ENCODE results near the gene NR1D1. TPM values are rescaled to one million over a fixed set of nuclear protein-coding genes. Genes with fewer than 3 reads are reported as not detected.
A peak's percentile ranks its signal among the peaks of the same experiment; 100 is the strongest.

NR1D1 gene
- total RNA-seq, 4 donors from 2014 or later = 62.1 to 184 (median 96.0) TPM

- H3K4me3 ChIP-seq = peak overlapping the region; percentile 99
- H3K27ac ChIP-seq = peak overlapping the region; percentile 99
- H3K9me3 ChIP-seq = no peaks in the 10 kb centered on the region
- no peak for DNase-seq (ENCODE audit: low spot score in 2 of 2)
- H3K4me1 ChIP-seq = peaks cover 38% of the 10 kb centered on the region
- no peaks in the 10 kb centered on the region for H3K27me3 ChIP-seq
- no peak for TF ChIP-seq POLR2A (IDR thresholded peaks at IDR 0.05)
- peak in 1 of 2 donors; percentile 6 for TF ChIP-seq CTCF (IDR thresholded peaks at IDR 0.05)
- no peak for TF ChIP-seq EP300 (IDR thresholded peaks at IDR 0.05)
- no peak for TF ChIP-seq POLR2AphosphoS5 (IDR thresholded peaks at IDR 0.05)
- H3K36me3 ChIP-seq = peaks cover 28% of the 10 kb centered on the region
- 1% methylated on average over 31 of the region's 43 CpGs for WGBS
Measured at GRCh38 chr17:40122999-40123810, 22.8 kb upstream of the NR1D1 start.

GRCh38 chr17:40122136-40122998 is 22.0 kb upstream of the NR1D1 start:
- H3K4me1 ChIP-seq = peaks cover 38% of the 10 kb centered on the region
- peak; percentile 72 to 84 for DNase-seq (ENCODE audit: low spot score in 2 of 2)
- peak overlapping the region; percentile 99 for H3K4me3 ChIP-seq
- TF ChIP-seq EP300 (IDR thresholded peaks at IDR 0.05) (no peak), CTCF (IDR thresholded peaks at IDR 0.05) (peak in 1 of 2 donors; percentile 9)
- peak overlapping the region; percentile 99 for H3K27ac ChIP-seq
- no peaks in the 10 kb centered on the region for H3K9me3 ChIP-seq
- no peaks in the 10 kb centered on the region for H3K27me3 ChIP-seq
- peaks cover 20% of the 10 kb centered on the region for H3K36me3 ChIP-seq
- 0% methylated on average over 3 of the region's 97 CpGs for WGBS

DNA sequence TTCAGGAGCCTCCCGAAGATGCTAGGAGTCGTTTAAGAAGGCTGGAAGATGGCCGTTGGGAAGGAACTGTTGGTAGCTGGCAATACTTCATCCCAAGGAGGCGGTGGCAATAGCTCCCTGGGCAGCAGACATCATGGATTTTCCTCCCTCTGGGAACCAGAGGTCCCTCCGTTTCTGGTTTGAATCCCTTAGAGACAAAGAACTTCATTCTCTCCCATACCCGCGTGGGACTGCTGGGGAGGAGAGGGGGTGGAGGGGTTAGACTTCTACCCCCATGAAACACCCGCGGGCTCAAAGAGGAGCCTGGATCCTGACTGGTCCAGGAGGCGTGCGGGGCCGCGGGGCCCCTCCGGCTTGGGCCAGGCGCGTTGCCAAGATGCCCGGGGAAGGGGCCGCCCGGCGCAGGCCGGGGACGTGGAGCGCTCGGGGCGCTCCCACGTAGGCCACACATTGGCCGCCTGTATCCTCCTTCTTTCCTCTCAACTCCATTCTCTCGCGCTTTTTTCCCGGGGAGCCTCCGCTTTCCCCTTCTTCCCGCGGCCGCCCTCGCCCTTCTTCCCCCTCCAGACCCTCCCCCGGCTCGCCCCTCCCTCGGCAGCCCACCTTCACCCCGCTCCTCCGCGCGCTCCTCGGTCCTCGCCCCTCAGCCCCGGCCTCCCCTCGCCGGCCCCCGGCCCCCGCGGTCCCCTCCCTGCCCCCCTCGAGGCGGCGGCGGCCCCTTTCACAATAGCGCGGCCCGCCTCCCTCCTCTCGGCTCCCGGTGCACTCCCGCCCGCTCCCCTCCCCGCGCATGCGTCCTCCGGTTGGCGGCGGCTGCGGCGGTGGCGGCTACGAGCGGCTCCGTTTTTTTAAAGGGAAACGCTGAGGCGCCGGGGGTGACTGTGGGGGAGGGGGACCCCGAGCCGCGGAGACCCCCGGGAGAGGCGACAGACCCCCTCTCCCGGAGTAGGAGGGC is 21.1 kb upstream of the NR1D1 start, which contains the start of gene MSL1:
MSL1 (plus strand) TSS at position 791 of the 955 bp plus-strand sequence. CDS start 642 bp downstream, outside the sequence.
- TF ChIP-seq CTCF (IDR thresholded peaks at IDR 0.05) (no peak), POLR2A (IDR thresholded peaks at IDR 0.05) (peak in 1 of 2 donors; percentile 42), POLR2AphosphoS5 (IDR thresholded peaks at IDR 0.05) (peak in 1 of 3 donors; percentile 27), EP300 (IDR thresholded peaks at IDR 0.05) (no peak)
- H3K36me3 ChIP-seq = peaks cover 11% of the 10 kb centered on the region
- H3K9me3 ChIP-seq = no peaks in the 10 kb centered on the region
- peak; percentile 94 to 96 for DNase-seq (ENCODE audit: low spot score in 2 of 2)
- H3K27me3 ChIP-seq = no peaks in the 10 kb centered on the region
- H3K27ac ChIP-seq = peak within 1 kb of the TSS; percentile 99
- H3K4me3 ChIP-seq = peak within 1 kb of the TSS; percentile 99
- 2% methylated on average over 50 of the region's 82 CpGs for WGBS
- peaks cover 38% of the 10 kb centered on the region for H3K4me1 ChIP-seq

DNA sequence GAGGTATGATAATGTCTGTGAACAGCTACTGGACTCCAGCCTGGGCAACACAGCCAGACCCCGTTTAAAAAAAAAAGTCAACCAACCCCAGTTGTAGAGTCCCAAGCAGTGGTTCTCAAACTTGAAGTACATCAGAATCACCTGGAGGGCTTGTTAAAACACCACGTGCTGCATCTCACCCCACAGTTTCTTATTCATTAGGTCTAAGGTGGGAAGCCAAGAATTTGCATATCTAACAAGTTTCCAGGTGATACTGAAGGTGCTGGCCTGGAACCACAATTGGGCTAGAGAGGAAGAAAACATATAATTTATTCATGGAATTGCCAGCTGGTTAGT is 14.7 kb upstream of the NR1D1 start:
- TF ChIP-seq CTCF (IDR thresholded peaks at IDR 0.05) (no peak), POLR2AphosphoS5 (IDR thresholded peaks at IDR 0.05) (no peak), EP300 (IDR thresholded peaks at IDR 0.05) (no peak), POLR2A (IDR thresholded peaks at IDR 0.05) (no peak)
- Histone ChIP-seq H3K4me3 (no peak overlapping the region), H3K9me3 (no peaks in the 10 kb centered on the region), H3K36me3 (no peaks in the 10 kb centered on the region), H3K4me1 (peaks cover 48% of the 10 kb centered on the region), H3K27ac (peak overlapping the region; percentile 94), H3K27me3 (no peaks in the 10 kb centered on the region)
- WGBS = 62% methylated on average over 2 of the region's 2 CpGs
- no peak for DNase-seq (ENCODE audit: low spot score in 2 of 2)

Measured in suprapubic skin (tissue), 4 donors.